ENCODE data around the gene ZNF512B.

Gene ZNF512B

DNA sequence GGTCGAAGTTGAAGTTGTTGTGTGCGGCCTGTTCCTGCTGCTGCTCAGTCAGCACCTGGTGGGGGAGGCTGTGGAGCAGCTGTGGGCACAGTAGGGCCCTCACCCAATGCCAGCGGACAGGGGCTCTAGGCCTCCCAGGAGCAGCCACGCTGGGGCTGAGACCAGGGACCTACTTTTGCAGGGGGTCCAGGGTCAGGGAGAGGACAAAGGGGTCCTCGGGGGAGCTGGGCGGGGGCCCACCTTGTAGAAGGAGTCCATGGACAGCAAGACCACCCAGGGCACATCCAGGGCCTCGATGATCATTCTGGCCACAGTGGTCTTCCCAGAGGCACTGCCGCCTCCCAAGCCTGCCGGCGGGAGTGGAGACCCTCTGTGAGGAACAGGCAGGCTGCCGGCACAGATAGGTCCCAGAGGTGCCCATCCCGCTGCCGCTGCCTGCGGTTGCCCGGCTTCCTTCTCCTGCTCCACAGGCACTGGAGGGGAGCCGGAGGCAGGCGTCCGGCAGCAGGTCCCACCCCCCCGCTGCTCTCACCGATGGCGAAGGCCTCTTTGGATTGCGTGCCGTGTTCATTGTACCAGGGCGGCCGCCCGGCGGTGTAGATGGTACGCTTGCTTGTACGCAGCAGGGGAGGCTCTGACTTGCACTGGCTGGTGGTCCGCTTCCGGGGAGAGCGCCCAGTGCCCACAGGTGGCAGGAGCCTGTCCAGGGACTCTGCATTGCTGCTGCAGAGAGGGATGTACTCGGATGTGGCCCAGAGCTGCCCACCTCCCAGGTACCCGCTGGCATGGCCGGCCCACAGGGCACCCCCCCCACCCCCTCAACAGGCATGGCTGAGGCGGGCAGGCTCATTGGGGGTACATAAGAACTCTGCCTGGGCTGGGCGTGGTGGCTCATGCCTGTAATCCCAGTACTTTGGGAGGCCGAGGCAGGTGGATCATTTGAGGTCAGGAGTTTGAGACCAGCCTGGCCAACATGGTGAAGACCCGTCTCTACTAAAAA lies 23.5 kb downstream of the ZNF512B start:
- no peak for DNase-seq

GRCh38 chr20:63945031-63945658 lies 24.6 kb downstream of the ZNF512B start:
- DNase-seq, result no peak

DNA sequence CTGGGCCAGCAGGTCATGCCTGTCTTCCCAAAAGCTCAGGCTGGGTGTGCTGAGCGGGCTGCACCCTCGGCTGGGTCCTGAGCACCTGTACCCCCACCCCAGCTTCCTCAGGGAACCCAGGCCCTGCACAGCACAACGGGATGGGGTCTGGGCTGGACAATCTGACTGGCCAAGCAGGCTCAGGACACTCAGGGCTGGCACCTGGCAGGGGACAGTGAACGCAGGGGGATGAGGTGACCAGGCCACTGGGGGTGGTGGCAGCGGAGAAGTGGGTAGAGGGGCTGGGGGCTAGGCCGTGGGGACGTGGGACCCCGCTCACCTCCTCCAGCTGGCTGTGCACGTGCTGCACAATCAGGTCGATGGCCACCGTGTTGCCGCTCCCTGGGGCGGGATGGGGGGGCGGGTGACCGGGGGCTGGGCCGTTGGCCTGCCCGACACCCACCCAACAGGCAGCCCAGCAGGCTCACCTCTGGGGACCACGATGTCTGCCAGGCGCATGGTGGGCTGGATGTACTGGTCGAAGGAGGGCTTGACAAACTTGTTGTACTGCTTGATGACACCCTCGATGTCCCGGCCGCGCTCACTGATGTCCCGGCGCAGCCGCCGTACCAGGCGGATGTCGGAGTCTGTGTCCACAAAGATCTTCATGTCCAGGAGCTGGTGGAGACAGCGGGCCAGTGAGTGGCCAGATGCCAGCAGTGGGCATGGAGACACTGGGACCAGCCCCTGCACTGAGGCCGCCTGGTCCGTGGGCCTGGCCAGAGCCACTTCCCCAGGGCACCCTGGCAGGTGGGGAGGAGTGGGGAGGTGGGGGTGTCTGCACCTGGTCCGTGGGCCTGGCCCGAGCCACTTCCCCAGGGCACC lies 25.4 kb downstream of the ZNF512B start:
- DNase-seq, result no peak

DNA sequence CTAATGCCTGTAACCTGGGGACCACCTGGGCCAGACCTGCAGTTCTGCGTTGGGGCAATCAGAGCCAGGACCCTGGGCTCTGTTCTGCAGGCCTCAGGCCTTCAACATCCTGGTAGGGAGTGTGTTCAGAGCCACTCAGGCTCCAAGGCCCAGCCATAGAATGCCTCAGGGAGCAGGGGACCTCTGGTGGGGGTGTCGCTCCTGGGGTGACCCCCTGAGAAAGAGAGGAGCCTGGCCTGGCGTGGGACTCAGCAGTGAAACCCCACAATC lies 26.0 kb downstream of the ZNF512B start:
- DNase-seq, result no peak

DNA sequence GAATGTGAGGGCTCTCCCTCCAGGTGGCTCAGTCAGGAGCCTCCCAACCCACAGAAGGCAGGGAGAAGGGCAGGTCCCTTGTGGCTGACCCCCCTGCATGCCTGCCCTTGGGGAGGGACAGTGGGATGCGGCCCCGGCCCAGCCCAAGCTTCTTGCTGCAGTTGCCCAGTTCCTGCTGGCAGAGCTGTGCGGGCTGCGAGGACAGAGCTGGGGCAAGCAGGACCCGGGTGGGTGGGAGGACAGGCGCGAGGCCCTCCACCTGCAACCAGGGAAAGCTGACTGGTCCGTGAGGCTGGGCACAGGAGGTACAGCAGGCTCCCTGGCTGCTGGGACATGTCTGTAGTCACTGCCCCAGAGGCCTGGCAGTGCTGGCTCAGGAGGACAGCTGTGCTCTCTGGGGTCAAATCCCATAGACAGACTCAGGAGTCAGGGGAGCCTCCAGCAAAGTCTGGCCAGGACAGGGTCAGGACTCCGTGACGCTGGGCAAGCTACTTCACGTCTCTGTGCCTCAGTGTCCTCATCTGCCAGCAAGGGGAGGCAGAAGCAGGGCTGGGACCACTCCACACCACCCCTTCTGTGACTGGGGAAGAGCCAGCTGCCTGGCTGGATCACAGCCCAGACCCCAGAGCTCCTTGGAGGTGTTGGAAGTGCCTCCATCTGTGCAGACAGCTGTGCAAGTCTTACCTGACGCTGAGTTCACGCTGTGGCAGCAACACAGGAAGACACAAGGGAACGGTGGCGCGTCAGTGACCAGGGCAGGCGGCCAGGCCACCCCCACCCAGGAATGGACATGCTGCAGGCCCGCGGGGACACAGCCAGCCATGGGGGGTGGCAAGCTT lies 26.5 kb downstream of the ZNF512B start:
- DNase-seq, result no peak

DNA sequence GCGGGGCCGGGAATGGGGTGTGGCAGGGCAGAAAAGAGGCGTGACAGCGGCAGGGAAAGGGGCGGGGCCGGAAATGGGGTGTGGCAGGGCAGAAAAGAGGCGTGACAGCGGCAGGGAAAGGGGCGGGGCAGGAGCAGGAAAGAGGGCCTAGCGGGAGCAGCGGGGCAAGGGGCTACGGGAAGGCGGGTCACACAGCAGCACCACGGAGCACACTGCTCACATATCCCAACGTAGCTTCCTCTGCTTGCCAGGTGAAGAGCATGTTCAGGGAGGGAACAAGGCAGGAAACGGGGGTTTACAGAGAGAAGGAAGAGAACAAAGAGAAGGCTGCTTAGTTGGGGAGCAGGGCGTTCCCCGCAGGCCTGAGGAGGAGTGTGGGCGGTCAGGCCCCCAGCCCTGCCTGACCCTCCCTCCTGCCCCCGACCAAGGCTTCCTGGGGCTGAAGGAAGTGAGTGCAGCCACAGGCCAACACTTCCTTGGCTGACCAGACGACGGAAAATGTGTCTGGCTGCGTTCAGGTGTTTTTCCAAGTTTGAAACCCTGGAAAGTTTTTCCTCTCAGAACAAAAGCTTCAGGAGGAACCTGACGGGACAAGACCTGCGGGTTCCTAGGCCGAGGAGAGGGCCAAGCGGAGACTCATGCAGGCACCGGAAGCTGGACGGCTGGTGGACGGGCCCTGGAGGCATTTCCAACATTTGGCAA lies 27.3 kb downstream of the ZNF512B start:
- DNase-seq, result no peak

DNA sequence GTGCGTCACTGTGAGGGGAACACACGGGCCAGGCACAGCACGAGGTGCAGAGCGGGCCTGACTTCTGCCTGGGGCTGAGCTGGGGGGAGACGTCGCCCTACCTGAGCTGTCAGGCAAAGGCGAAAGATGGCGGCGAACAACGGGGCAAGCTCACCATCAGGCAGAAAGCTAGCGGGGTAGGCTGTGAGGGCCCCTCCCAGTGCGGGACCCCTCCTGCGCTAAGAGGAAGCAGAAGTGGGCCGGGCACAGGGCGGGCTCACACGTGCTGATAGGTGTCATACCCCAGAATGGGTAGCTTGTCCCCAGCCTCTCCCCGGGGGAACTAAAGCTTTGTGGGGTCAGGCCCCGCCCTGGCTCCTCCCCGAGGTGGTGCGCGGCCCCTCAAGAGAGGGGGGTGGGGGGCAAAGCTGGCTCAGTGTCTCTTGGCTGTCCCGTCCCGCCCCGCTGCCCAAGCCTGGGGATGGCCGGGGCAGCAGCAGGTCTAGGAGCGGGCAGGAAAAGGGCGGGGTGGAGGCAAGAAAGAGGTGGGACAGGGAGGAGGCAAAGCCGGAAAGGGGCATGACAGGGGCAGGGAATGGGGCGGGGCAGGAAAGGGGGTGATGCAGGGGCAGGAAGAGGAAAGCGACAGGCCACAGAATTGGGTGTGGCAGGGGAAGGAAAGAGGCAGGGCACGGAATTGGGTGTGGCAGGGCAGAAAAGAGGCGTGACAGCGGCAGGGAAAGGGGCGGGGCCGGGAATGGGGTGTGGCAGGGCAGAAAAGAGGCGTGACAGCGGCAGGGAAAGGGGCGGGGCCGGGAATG lies 28.2 kb downstream of the ZNF512B start:
- peak; percentile 84 for DNase-seq

- no peak for DNase-seq
These were observed 29.1 kb downstream of the ZNF512B start for GRCh38 chr20:63940472-63941266.

GRCh38 chr20:63940071-63940471 lies 29.7 kb downstream of the ZNF512B start:
- no peak for DNase-seq

DNA sequence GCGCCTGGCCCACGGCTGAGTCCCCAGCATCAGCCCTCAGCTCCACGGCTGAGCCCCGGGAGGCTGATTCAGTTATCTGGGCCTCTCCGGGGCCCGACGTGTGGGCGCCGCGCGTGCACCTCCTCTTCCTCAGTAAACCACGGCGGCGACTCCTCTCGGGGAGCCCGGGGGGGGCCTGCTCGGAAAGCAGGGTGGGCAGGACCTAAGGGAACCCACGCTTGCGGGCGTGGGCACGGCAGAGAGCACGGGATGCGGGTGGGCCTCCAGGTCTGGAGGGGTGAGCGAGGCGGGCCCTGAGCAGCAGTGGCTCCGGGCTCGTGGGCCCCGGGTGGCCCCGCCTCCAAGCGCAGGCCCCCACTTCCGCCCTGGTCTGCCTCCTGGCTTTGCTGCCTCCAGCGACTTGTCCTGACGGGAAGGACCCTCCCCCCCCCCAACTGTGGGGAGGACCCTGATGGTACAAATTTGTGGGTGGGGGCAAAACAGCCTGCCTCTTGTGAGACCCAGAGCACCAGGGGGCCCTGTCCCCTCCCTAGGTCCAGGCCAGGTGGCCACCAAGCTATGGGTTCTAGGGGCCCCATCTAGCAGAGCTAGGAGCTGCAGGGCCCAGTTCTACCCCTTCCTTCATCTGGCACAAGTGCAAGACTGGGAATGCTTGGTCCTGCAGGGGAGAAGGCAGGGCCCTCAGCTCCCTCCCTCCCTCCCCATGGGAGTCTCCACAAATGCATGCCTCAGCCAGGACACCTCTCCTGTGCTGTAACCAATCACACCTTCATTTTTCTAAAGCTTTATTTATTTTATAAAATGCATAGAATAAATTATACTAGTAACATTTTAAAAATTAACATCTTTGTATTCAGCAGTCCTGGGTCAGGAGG lies 30.4 kb downstream of the ZNF512B start:
- DNase-seq, result no peak

- no peak for DNase-seq
These were observed 32.1 kb downstream of the ZNF512B start for GRCh38 chr20:63937596-63937995.

- DNase-seq, result no peak
These were observed 34.3 kb downstream of the ZNF512B start for GRCh38 chr20:63935447-63935846.

GRCh38 chr20:63934271-63935068 lies 35.3 kb downstream of the ZNF512B start:
- DNase-seq, result no peak

DNA sequence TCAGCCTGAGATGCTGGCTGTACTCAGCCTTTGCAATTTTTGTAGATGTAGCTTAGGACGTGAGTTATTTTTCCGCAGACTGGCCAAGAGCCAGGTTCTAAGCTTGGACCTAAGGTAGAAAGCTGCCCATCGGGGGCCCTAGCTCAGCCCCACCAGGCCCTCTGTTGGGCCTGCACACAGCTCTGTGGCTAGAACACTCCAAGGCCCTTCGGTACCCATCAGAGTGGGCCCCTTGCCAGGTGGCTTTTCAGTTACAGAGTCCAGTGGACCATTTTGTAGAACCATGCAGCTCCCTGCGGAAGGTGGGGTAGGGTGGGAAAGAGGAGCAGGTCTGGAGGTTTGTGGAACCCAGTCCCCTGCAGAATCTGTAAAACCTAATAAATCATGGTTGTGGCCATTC lies 36.1 kb downstream of the ZNF512B start:
- DNase-seq, result no peak

- DNase-seq, result no peak
These were observed 37.0 kb downstream of the ZNF512B start for GRCh38 chr20:63932606-63933160.

DNA sequence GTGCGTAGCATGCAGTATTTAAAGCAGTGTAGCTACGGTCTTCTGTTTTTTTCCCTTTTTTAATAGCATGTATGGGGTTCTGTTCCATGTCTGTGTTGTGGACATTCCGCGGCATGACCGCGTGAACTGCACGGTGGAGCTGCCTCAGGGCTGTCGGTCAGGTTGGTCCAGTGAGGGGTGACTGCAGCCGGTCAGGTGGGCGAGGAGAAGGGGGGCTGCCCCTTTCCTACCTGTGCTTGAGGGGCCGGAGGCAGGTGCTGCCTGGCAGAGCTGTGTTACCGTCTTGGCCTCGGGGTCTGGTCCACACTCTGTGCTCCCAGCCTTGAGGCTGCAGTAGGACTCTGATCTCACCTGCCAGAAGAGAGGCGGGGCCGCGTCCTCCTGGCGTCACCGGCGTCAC lies 38.0 kb downstream of the ZNF512B start:
- no peak for DNase-seq

- no peak for DNase-seq
These were observed 38.7 kb downstream of the ZNF512B start for GRCh38 chr20:63930971-63931553.
